OCI-LY1 (cell line): ENCODE measurements around the gene RNF207.

Source experiments
- H2AFZ ChIP-seq: fragments of 200-600 bp; sonication (generic), shearing (Covaris generic); 2 replicates; pipeline ENCODE4 v1.6.0; 2014; ENCODE audit warnings: antibody characterized with exemption, mild to moderate bottlenecking, low read length
- H3F3A ChIP-seq: fragments of 200-600 bp; sonication (generic), shearing (Covaris generic); 2 replicates; pipeline ENCODE4 v1.6.0; 2014; ENCODE audit warnings: mild to moderate bottlenecking, antibody characterized with exemption, low read length, moderate library complexity; ENCODE audit not compliant: insufficient read depth
- H3K27ac ChIP-seq: fragments of 200-600 bp; sonication (generic); 2 replicates; pipeline ENCODE4 v1.5.1; 2014; ENCODE audit warnings: low read length, mixed run types, mild to moderate bottlenecking, low read depth; ENCODE audit not compliant: poor library complexity, severe bottlenecking
- H3K27me3 ChIP-seq: fragments of 200-600 bp; sonication (generic); 2 replicates; pipeline ENCODE4 v1.6.0; 2014; ENCODE audit warnings: antibody characterized with exemption, mild to moderate bottlenecking, low read length, moderate library complexity; ENCODE audit not compliant: insufficient read depth
- H3K36me3 ChIP-seq: fragments of 200-600 bp; sonication (generic); 2 replicates; pipeline ENCODE4 v1.6.1; 2014; ENCODE audit warnings: mild to moderate bottlenecking, antibody characterized with exemption, low read length, moderate library complexity, mixed read lengths; ENCODE audit not compliant: insufficient read depth
- H3K4me1 ChIP-seq: fragments of 200-600 bp; sonication (generic); 2 replicates; pipeline ENCODE4 v1.5.1; 2014; ENCODE audit warnings: mild to moderate bottlenecking, low read length, moderate library complexity; ENCODE audit not compliant: insufficient read depth, severe bottlenecking
- H3K4me2 ChIP-seq: fragments of 200-600 bp; sonication (generic), shearing (Covaris generic); 2 replicates; pipeline ENCODE4 v1.6.1; 2014; ENCODE audit warnings: low read length
- H3K4me3 ChIP-seq: fragments of 200-600 bp; sonication (generic); 2 replicates; pipeline ENCODE4 v1.5.1; 2014; ENCODE audit warnings: low read length, low read depth, mild to moderate bottlenecking, mixed read lengths; ENCODE audit not compliant: poor library complexity, severe bottlenecking
- H3K79me2 ChIP-seq: fragments of 200-600 bp; shearing (Covaris generic); 2 replicates; pipeline ENCODE4 v1.6.1; 2016; ENCODE audit warnings: mixed run types, low read length, mixed read lengths; ENCODE audit not compliant: insufficient read depth
- H3K9ac ChIP-seq: fragments of 200-600 bp; sonication (generic), shearing (Covaris generic); 2 replicates; pipeline ENCODE4 v1.6.1; 2014; ENCODE audit warnings: mild to moderate bottlenecking, low read length, mixed read lengths
- H3K9me2 ChIP-seq: fragments of 200-600 bp; sonication (generic), shearing (Covaris generic); 2 replicates; pipeline ENCODE4 v1.6.1; 2014; ENCODE audit warnings: low read depth, mild to moderate bottlenecking, low read length, mixed read lengths
- H3K9me3 ChIP-seq: fragments of 200-600 bp; shearing (Covaris generic); 2 replicates; pipeline ENCODE4 v1.6.1; 2014; ENCODE audit warnings: low read length, mixed read lengths
- H4K20me1 ChIP-seq: fragments of 200-600 bp; sonication (generic), shearing (Covaris generic); 2 replicates; pipeline ENCODE4 v1.6.0; 2016; ENCODE audit warnings: mild to moderate bottlenecking, low read length; ENCODE audit not compliant: insufficient read depth
- EZH2 ChIP-seq: fragments of 200-600 bp; sonication (generic), shearing (Covaris generic); IDR thresholded peaks from 2 replicates; pipeline ENCODE4 v1.8.0; 2017; ENCODE audit warnings: borderline replicate concordance, mixed run types, mild to moderate bottlenecking, antibody characterized with exemption, low read length, moderate library complexity, mixed read lengths
- TF ChIP-seq, protein P1 (sequence below): fragments of 200-600 bp; sonication (generic), shearing (Covaris generic); IDR thresholded peaks from 2 replicates; pipeline ENCODE4 v1.5.1; 2017; ENCODE audit warnings: mild to moderate bottlenecking, antibody characterized with exemption, low read length, moderate library complexity, mixed read lengths

The RNF207 gene

DNA sequence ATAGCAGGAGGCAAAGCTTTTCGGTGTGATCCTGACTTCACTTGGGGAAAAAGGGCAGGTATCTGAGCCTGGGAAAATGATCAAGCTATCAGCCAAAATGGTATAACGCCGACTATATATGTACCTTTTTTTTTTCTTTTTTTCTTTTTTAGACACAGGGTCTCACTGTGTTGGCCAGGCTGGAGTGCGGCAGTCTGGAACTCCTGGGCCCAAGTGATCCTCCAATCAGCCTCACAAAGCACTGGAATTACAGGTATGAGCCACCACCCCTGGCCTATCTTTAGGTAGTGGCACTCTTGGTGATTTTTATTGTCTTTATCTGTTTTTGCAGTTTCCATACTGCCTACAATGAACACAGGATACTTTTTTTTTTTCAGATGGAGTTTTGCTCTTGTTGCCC lies 31.2 kb downstream of the RNF207 start:
- H3K9me3 ChIP-seq: no peaks in the 10 kb centered on the region
- H2AFZ ChIP-seq: no peak overlapping the region
- H3K4me3 ChIP-seq: no peak overlapping the region
- H3K9ac ChIP-seq: no peak overlapping the region; the same call in 1 of the 2 replicates
- H3K4me1 ChIP-seq: peaks cover 15% of the 10 kb centered on the region
- peaks cover 22% of the 10 kb centered on the region for H3K36me3 ChIP-seq
- H3K27me3 ChIP-seq: peaks cover 4% of the 10 kb centered on the region; the same call in 1 of the 2 replicates
- H4K20me1 ChIP-seq: no peaks in the 10 kb centered on the region
- no peaks in the 10 kb centered on the region for H3F3A ChIP-seq
- H3K9me2 ChIP-seq: no peaks in the 10 kb centered on the region
- TF ChIP-seq, protein P1, sequence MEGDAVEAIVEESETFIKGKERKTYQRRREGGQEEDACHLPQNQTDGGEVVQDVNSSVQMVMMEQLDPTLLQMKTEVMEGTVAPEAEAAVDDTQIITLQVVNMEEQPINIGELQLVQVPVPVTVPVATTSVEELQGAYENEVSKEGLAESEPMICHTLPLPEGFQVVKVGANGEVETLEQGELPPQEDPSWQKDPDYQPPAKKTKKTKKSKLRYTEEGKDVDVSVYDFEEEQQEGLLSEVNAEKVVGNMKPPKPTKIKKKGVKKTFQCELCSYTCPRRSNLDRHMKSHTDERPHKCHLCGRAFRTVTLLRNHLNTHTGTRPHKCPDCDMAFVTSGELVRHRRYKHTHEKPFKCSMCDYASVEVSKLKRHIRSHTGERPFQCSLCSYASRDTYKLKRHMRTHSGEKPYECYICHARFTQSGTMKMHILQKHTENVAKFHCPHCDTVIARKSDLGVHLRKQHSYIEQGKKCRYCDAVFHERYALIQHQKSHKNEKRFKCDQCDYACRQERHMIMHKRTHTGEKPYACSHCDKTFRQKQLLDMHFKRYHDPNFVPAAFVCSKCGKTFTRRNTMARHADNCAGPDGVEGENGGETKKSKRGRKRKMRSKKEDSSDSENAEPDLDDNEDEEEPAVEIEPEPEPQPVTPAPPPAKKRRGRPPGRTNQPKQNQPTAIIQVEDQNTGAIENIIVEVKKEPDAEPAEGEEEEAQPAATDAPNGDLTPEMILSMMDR: no peak
- no peak for TF ChIP-seq EZH2
- H3K4me2 ChIP-seq: no peak overlapping the region
- peaks cover 14% of the 10 kb centered on the region; the same call in 1 of the 2 replicates for H3K79me2 ChIP-seq
- no peak overlapping the region for H3K27ac ChIP-seq

DNA sequence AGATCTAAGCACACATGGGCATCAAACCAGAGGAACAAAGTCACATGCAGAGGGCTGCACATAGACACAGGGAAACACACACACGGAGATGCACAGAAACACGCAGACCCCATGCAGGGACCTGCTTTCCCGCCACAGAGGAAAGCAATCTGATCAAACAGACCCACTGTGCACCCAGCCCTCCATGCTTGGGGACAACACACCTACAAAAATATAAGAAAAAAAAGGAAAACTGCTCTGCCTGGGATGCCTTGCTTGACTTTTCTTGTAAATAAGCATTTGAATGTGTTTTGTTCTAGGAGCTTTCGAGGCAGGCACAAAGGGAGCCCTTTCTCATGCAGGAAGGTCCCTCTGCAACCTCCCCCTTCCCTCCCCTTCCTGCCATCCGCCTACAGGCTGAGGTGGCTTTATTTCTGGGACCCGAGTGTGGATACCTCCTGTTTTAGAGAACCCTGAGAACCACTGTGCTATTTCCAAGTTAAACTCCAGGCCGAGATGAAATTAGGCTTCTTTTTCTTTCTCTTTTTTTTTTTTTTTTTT lies 33.4 kb downstream of the RNF207 start:
- H3K9ac ChIP-seq: no peak overlapping the region
- H3K27ac ChIP-seq: no peak overlapping the region
- H3K36me3 ChIP-seq: peaks cover under 1% of the 10 kb centered on the region; the same call in 1 of the 2 replicates
- H3K9me3 ChIP-seq: no peaks in the 10 kb centered on the region
- TF ChIP-seq, protein P1: no peak
- TF ChIP-seq EZH2: no peak
- no peaks in the 10 kb centered on the region for H3K9me2 ChIP-seq
- peaks cover 11% of the 10 kb centered on the region for H3K4me1 ChIP-seq
- no peak overlapping the region for H2AFZ ChIP-seq
- H3K27me3 ChIP-seq: peaks cover 14% of the 10 kb centered on the region; the same call in 1 of the 2 replicates
- H3K4me2 ChIP-seq: no peak overlapping the region
- no peak overlapping the region for H3K4me3 ChIP-seq
- no peaks in the 10 kb centered on the region for H3F3A ChIP-seq
- peaks cover 11% of the 10 kb centered on the region; the same call in 1 of the 2 replicates for H3K79me2 ChIP-seq
- no peaks in the 10 kb centered on the region for H4K20me1 ChIP-seq

DNA sequence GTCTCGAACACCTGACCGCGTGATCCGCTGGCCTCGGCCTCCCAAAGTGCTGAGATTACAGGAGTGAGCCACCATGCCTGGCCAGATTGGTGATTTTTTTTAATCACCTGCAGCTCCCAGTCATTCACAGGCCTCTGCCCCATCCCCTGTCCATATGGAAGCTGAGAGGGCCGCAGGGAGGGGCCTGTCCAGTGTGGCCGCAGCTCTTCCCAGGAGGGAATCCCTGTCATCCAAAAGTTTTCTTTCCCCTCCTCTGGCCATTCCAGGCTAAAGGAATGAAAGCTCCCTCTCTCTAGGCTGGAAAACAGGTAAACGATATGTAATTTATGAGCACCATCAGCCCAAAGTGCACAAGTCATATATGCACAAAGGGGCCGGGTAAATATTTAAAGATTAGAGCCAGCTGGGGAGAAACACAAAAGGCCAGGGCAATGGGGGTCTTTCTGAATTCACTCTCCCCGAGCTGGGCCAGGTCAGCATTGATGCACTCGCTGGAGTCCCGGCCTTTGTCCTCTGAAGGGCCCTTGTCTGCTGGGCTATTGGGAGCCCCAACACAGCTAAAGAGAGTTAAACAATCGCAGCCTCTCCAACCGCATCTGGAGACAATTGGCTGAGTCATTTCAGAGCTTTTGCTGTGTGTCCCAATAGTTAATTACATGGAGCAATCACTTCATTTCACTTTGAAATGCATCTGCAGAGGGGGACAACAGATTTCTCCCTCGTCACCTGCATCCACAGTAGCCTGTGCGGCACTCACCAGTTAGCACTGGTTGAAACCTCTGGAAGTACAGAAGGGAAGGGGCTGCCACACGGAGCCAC lies 34.2 kb downstream of the RNF207 start:
- TF ChIP-seq, protein P1: no peak
- no peak for TF ChIP-seq EZH2
- no peak overlapping the region for H2AFZ ChIP-seq
- peaks cover 14% of the 10 kb centered on the region; the same call in 1 of the 2 replicates for H3K27me3 ChIP-seq
- peaks cover 6% of the 10 kb centered on the region for H3K4me1 ChIP-seq
- no peaks in the 10 kb centered on the region for H4K20me1 ChIP-seq
- H3K9me3 ChIP-seq: no peaks in the 10 kb centered on the region
- no peaks in the 10 kb centered on the region for H3K36me3 ChIP-seq
- H3F3A ChIP-seq: no peaks in the 10 kb centered on the region
- no peak overlapping the region for H3K4me3 ChIP-seq
- H3K9ac ChIP-seq: no peak overlapping the region
- H3K27ac ChIP-seq: no peak overlapping the region
- H3K79me2 ChIP-seq: peaks cover 3% of the 10 kb centered on the region; the same call in 1 of the 2 replicates
- H3K9me2 ChIP-seq: no peaks in the 10 kb centered on the region
- H3K4me2 ChIP-seq: no peak overlapping the region
